SHP77 treated with DMSO at 0.1 percent for 48 hours (cell line): ENCODE results near the gene PNPLA7.
"Not testable (repeated sequence)": the region's sequence is repeated elsewhere in the genome, so short reads cannot be mapped to it uniquely, and the experiment has no call there.

ENCODE experiments used
- DNase-seq: peaks from one replicate; lab custom pipeline; 2025; lab: John Stamatoyannopoulos, UW

The PNPLA7 gene

GRCh38 chr9:137540536-137540935 lies 9.7 kb downstream of the PNPLA7 start:
- DNase-seq = no peak

GRCh38 chr9:137538058-137538457 lies 12.1 kb downstream of the PNPLA7 start:
- DNase-seq = no peak

- DNase-seq = not testable (repeated sequence)
These were observed 13.5 kb downstream of the PNPLA7 start for GRCh38 chr9:137536594-137537131.

- DNase-seq = no peak
These were observed 15.1 kb downstream of the PNPLA7 start for GRCh38 chr9:137535120-137535428.

- peak; percentile 78 for DNase-seq
These were observed 15.7 kb downstream of the PNPLA7 start for GRCh38 chr9:137534256-137535119.

- DNase-seq = not testable (repeated sequence)
These were observed 17.2 kb downstream of the PNPLA7 start for GRCh38 chr9:137532891-137533468.

GRCh38 chr9:137531099-137531765 lies 19.0 kb downstream of the PNPLA7 start:
- no peak for DNase-seq

GRCh38 chr9:137530331-137530730 lies 19.9 kb downstream of the PNPLA7 start:
- no peak for DNase-seq

- no peak for DNase-seq
These were observed 25.3 kb downstream of the PNPLA7 start for GRCh38 chr9:137524981-137525317.

- no peak for DNase-seq
These were observed 25.8 kb downstream of the PNPLA7 start for GRCh38 chr9:137524161-137524980.

- no peak for DNase-seq
These were observed 27.3 kb downstream of the PNPLA7 start for GRCh38 chr9:137522746-137523455.

GRCh38 chr9:137521405-137521985 lies 28.7 kb downstream of the PNPLA7 start:
- DNase-seq = no peak

- DNase-seq = no peak
These were observed 29.4 kb downstream of the PNPLA7 start for GRCh38 chr9:137520614-137521404.

- no peak for DNase-seq
These were observed 30.6 kb downstream of the PNPLA7 start for GRCh38 chr9:137519553-137519952.

- DNase-seq = not testable (repeated sequence)
These were observed 31.3 kb downstream of the PNPLA7 start for GRCh38 chr9:137518661-137519459.

GRCh38 chr9:137516144-137516917 lies 33.9 kb downstream of the PNPLA7 start:
- DNase-seq = no peak

GRCh38 chr9:137515338-137515724 lies 34.9 kb downstream of the PNPLA7 start:
- DNase-seq = no peak

GRCh38 chr9:137514691-137515337 lies 35.4 kb downstream of the PNPLA7 start:
- DNase-seq = no peak
